IgD-negative memory B cell (primary cell): ENCODE measurements around the gene ZNHIT2. TPM values are rescaled to one million over a fixed set of nuclear protein-coding genes. Genes with fewer than 3 reads are reported as not detected.

Source experiments
- H3K27ac Mint-ChIP-seq, 3 donors: one replicate each; pipeline ENCODE4 v1.8.0; 2020 to 2022; ENCODE audit warnings: mild to moderate bottlenecking in 3 of 3, mixed read lengths in 3 of 3, moderate library complexity in 1 of 3
- H3K27me3 Mint-ChIP-seq: one replicate; pipeline ENCODE4 v1.8.0; 2021; ENCODE audit warnings: mixed read lengths
- H3K36me3 Mint-ChIP-seq: one replicate; pipeline ENCODE4 v1.8.0; 2020; ENCODE audit warnings: mild to moderate bottlenecking, mixed read lengths
- H3K4me1 Mint-ChIP-seq, 3 donors: one replicate each; pipeline ENCODE4 v1.8.0; 2020 to 2022; ENCODE audit warnings: mixed read lengths in 3 of 3, mild to moderate bottlenecking in 1 of 3
- H3K4me3 Mint-ChIP-seq, 4 donors: one replicate each; pipeline ENCODE4 v1.8.0; 2020 to 2022; ENCODE audit warnings: mild to moderate bottlenecking in 4 of 4, mixed read lengths in 4 of 4, moderate library complexity in 3 of 4
- H3K9me3 Mint-ChIP-seq, 3 donors: one replicate each; pipeline ENCODE4 v1.8.0; 2020 to 2021; ENCODE audit warnings: mixed read lengths in 3 of 3, mild to moderate bottlenecking in 1 of 3
- polyA plus RNA-seq: library from polyadenylated mRNA; unstranded; fragments of 300-500 nt; fragmentation: Illumina TruSeq; gene quantifications from one replicate; pipeline ENCODE4 v1.2.3, GENCODE V29; 2021

Gene ZNHIT2
- polyA plus RNA-seq, 1 donor from 2014 or later, result 20.2 TPM

- peaks cover 12% of the 10 kb centered on the region for H3K27me3 Mint-ChIP-seq
- no peak overlapping the region for H3K4me3 Mint-ChIP-seq
- no peaks in the 10 kb centered on the region for H3K36me3 Mint-ChIP-seq
- no peaks in the 10 kb centered on the region for H3K9me3 Mint-ChIP-seq
- H3K27ac Mint-ChIP-seq, result no peak overlapping the region
- peaks cover 17 to 26% (median 22%) of the 10 kb centered on the region in 3 donors for H3K4me1 Mint-ChIP-seq
These were observed 30.0 kb upstream of the ZNHIT2 start for GRCh38 chr11:65147352-65148075.

- Mint-ChIP-seq H3K4me1 (peaks cover 11 to 25% (median 22%) of the 10 kb centered on the region in 3 donors), H3K4me3 (peak overlapping the region in 1 of 4 donors; percentile 1), H3K27me3 (peaks cover 11% of the 10 kb centered on the region)
These were observed 24.5 kb upstream of the ZNHIT2 start for GRCh38 chr11:65141896-65142494.

GRCh38 chr11:65136515-65137096, 19.1 kb upstream of the ZNHIT2 start:
- peak overlapping the region in 1 of 4 donors; percentile 97 for H3K4me3 Mint-ChIP-seq
- peak overlapping the region; percentile 87 to 99 (median 99) for H3K27ac Mint-ChIP-seq
- no peaks in the 10 kb centered on the region for H3K27me3 Mint-ChIP-seq
- peaks cover 20 to 29% (median 22%) of the 10 kb centered on the region in 3 donors for H3K4me1 Mint-ChIP-seq
- H3K36me3 Mint-ChIP-seq, result peaks cover 9% of the 10 kb centered on the region
- no peaks in the 10 kb centered on the region for H3K9me3 Mint-ChIP-seq

More at GRCh38 chr11:65141896-65142494, 24.5 kb upstream of the ZNHIT2 start:
- no peak overlapping the region for H3K27ac Mint-ChIP-seq
- no peaks in the 10 kb centered on the region for H3K9me3 Mint-ChIP-seq
- no peaks in the 10 kb centered on the region for H3K36me3 Mint-ChIP-seq

GRCh38 chr11:65135633-65136145, 18.2 kb upstream of the ZNHIT2 start:
- no peaks in the 10 kb centered on the region for H3K27me3 Mint-ChIP-seq
- H3K9me3 Mint-ChIP-seq, result no peaks in the 10 kb centered on the region
- peaks cover 14% of the 10 kb centered on the region for H3K36me3 Mint-ChIP-seq
- peaks cover 29 to 37% (median 30%) of the 10 kb centered on the region in 3 donors for H3K4me1 Mint-ChIP-seq
- peak overlapping the region; percentile 97 to 99 (median 98) for H3K4me3 Mint-ChIP-seq
- H3K27ac Mint-ChIP-seq, result peak overlapping the region; percentile 99 to 100 (median 99)

- Mint-ChIP-seq H3K27ac (peak overlapping the region; percentile 99 to 100 (median 99)), H3K4me1 (peaks cover 32 to 37% (median 32%) of the 10 kb centered on the region in 3 donors), H3K4me3 (peak overlapping the region; percentile 97 to 99 (median 98)), H3K9me3 (no peaks in the 10 kb centered on the region), H3K27me3 (no peaks in the 10 kb centered on the region), H3K36me3 (peaks cover 14% of the 10 kb centered on the region)
These were observed 17.6 kb upstream of the ZNHIT2 start for GRCh38 chr11:65134952-65135632.

GRCh38 chr11:65134240-65134951, 16.9 kb upstream of the ZNHIT2 start, which contains the start of gene SYVN1:
Gene SYVN1 (minus strand): TSS chr11:65134519. CDS start chr11:65133601, 918 bp downstream.
- Mint-ChIP-seq H3K27me3 (no peaks in the 10 kb centered on the region), H3K27ac (peak within 1 kb of the TSS; percentile 99 to 100 (median 99)), H3K4me3 (peak within 1 kb of the TSS; percentile 97 to 99 (median 98)), H3K9me3 (no peaks in the 10 kb centered on the region), H3K4me1 (peaks cover 35 to 37% (median 37%) of the 10 kb centered on the region in 3 donors), H3K36me3 (peaks cover 14% of the 10 kb centered on the region)

GRCh38 chr11:65133724-65134123, 16.2 kb upstream of the ZNHIT2 start:
- Mint-ChIP-seq H3K36me3 (peaks cover 14% of the 10 kb centered on the region), H3K27me3 (no peaks in the 10 kb centered on the region), H3K27ac (peak overlapping the region; percentile 98 to 100 (median 99)), H3K9me3 (no peaks in the 10 kb centered on the region), H3K4me1 (peaks cover 35 to 37% (median 37%) of the 10 kb centered on the region in 3 donors), H3K4me3 (peak overlapping the region; percentile 97 to 99 (median 98))

- Mint-ChIP-seq H3K27ac (peak overlapping the region; percentile 98 to 100 (median 99)), H3K4me1 (peaks cover 35 to 37% (median 37%) of the 10 kb centered on the region in 3 donors), H3K9me3 (no peaks in the 10 kb centered on the region), H3K4me3 (peak overlapping the region; percentile 97 to 99 (median 98)), H3K36me3 (peaks cover 14% of the 10 kb centered on the region), H3K27me3 (no peaks in the 10 kb centered on the region)
These were observed 15.6 kb upstream of the ZNHIT2 start for GRCh38 chr11:65132988-65133700.

- H3K4me3 Mint-ChIP-seq, result peak overlapping the region; percentile 97 to 99 (median 98)
- H3K27ac Mint-ChIP-seq, result peak overlapping the region; percentile 98 to 100 (median 99)
- H3K4me1 Mint-ChIP-seq, result peaks cover 32 to 37% (median 37%) of the 10 kb centered on the region in 3 donors
- no peaks in the 10 kb centered on the region for H3K27me3 Mint-ChIP-seq
- H3K9me3 Mint-ChIP-seq, result no peaks in the 10 kb centered on the region
- peaks cover 14% of the 10 kb centered on the region for H3K36me3 Mint-ChIP-seq
These were observed 14.9 kb upstream of the ZNHIT2 start for GRCh38 chr11:65132238-65132987.

- H3K4me3 Mint-ChIP-seq, result peak overlapping the region; percentile 97 to 99 (median 98)
- peaks cover 14% of the 10 kb centered on the region for H3K36me3 Mint-ChIP-seq
- no peaks in the 10 kb centered on the region for H3K9me3 Mint-ChIP-seq
- H3K4me1 Mint-ChIP-seq, result peaks cover 30 to 37% (median 35%) of the 10 kb centered on the region in 3 donors
- peak overlapping the region; percentile 98 to 100 (median 99) for H3K27ac Mint-ChIP-seq
- no peaks in the 10 kb centered on the region for H3K27me3 Mint-ChIP-seq
These were observed 14.4 kb upstream of the ZNHIT2 start for GRCh38 chr11:65131895-65132237.

- Mint-ChIP-seq H3K4me1 (peaks cover 30 to 35% (median 30%) of the 10 kb centered on the region in 3 donors), H3K4me3 (peak overlapping the region; percentile 97 to 99 (median 98)), H3K27ac (peak overlapping the region; percentile 47 to 100 (median 99)), H3K27me3 (no peaks in the 10 kb centered on the region), H3K9me3 (no peaks in the 10 kb centered on the region), H3K36me3 (peaks cover 10% of the 10 kb centered on the region)
These were observed 13.9 kb upstream of the ZNHIT2 start for GRCh38 chr11:65131417-65131776.

GRCh38 chr11:65130631-65131416, 13.3 kb upstream of the ZNHIT2 start:
- Mint-ChIP-seq H3K9me3 (no peaks in the 10 kb centered on the region), H3K36me3 (peaks cover 9% of the 10 kb centered on the region), H3K4me3 (peak overlapping the region; percentile 63 to 99 (median 98)), H3K27ac (peak overlapping the region; percentile 47 to 100 (median 99)), H3K27me3 (no peaks in the 10 kb centered on the region), H3K4me1 (peaks cover 24 to 30% (median 25%) of the 10 kb centered on the region in 3 donors)
